ENCODE results near the gene GOLGA5.

- no peak for TF ChIP-seq POLR2A (IDR thresholded peaks at IDR 0.05; ENCODE audit: insufficient read depth in 1 of 2, low read depth in 2 of 2, low read length in 2 of 2)
- no peak for TF ChIP-seq CBFB (CRISPR knock-in tag; IDR thresholded peaks at IDR 0.05)
- TF ChIP-seq, protein P1, sequence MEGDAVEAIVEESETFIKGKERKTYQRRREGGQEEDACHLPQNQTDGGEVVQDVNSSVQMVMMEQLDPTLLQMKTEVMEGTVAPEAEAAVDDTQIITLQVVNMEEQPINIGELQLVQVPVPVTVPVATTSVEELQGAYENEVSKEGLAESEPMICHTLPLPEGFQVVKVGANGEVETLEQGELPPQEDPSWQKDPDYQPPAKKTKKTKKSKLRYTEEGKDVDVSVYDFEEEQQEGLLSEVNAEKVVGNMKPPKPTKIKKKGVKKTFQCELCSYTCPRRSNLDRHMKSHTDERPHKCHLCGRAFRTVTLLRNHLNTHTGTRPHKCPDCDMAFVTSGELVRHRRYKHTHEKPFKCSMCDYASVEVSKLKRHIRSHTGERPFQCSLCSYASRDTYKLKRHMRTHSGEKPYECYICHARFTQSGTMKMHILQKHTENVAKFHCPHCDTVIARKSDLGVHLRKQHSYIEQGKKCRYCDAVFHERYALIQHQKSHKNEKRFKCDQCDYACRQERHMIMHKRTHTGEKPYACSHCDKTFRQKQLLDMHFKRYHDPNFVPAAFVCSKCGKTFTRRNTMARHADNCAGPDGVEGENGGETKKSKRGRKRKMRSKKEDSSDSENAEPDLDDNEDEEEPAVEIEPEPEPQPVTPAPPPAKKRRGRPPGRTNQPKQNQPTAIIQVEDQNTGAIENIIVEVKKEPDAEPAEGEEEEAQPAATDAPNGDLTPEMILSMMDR (CRISPR knock-in tag; IDR thresholded peaks at IDR 0.05): no peak
- no peak for TF ChIP-seq NFIC (IDR thresholded peaks at IDR 0.05; ENCODE audit: low read length)
- TF ChIP-seq RXRB (CRISPR knock-in tag; IDR thresholded peaks at IDR 0.05; ENCODE audit: borderline replicate concordance): no peak
- TF ChIP-seq IKZF1 (IDR thresholded peaks at IDR 0.05): no peak
- TF ChIP-seq, protein P2, sequence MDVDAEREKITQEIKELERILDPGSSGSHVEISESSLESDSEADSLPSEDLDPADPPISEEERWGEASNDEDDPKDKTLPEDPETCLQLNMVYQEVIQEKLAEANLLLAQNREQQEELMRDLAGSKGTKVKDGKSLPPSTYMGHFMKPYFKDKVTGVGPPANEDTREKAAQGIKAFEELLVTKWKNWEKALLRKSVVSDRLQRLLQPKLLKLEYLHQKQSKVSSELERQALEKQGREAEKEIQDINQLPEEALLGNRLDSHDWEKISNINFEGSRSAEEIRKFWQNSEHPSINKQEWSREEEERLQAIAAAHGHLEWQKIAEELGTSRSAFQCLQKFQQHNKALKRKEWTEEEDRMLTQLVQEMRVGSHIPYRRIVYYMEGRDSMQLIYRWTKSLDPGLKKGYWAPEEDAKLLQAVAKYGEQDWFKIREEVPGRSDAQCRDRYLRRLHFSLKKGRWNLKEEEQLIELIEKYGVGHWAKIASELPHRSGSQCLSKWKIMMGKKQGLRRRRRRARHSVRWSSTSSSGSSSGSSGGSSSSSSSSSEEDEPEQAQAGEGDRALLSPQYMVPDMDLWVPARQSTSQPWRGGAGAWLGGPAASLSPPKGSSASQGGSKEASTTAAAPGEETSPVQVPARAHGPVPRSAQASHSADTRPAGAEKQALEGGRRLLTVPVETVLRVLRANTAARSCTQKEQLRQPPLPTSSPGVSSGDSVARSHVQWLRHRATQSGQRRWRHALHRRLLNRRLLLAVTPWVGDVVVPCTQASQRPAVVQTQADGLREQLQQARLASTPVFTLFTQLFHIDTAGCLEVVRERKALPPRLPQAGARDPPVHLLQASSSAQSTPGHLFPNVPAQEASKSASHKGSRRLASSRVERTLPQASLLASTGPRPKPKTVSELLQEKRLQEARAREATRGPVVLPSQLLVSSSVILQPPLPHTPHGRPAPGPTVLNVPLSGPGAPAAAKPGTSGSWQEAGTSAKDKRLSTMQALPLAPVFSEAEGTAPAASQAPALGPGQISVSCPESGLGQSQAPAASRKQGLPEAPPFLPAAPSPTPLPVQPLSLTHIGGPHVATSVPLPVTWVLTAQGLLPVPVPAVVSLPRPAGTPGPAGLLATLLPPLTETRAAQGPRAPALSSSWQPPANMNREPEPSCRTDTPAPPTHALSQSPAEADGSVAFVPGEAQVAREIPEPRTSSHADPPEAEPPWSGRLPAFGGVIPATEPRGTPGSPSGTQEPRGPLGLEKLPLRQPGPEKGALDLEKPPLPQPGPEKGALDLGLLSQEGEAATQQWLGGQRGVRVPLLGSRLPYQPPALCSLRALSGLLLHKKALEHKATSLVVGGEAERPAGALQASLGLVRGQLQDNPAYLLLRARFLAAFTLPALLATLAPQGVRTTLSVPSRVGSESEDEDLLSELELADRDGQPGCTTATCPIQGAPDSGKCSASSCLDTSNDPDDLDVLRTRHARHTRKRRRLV (CRISPR knock-in tag; IDR thresholded peaks at IDR 0.05): no peak
- no peak for TF ChIP-seq CREB3 (CRISPR knock-in tag; IDR thresholded peaks at IDR 0.05)
- TF ChIP-seq, protein P3, sequence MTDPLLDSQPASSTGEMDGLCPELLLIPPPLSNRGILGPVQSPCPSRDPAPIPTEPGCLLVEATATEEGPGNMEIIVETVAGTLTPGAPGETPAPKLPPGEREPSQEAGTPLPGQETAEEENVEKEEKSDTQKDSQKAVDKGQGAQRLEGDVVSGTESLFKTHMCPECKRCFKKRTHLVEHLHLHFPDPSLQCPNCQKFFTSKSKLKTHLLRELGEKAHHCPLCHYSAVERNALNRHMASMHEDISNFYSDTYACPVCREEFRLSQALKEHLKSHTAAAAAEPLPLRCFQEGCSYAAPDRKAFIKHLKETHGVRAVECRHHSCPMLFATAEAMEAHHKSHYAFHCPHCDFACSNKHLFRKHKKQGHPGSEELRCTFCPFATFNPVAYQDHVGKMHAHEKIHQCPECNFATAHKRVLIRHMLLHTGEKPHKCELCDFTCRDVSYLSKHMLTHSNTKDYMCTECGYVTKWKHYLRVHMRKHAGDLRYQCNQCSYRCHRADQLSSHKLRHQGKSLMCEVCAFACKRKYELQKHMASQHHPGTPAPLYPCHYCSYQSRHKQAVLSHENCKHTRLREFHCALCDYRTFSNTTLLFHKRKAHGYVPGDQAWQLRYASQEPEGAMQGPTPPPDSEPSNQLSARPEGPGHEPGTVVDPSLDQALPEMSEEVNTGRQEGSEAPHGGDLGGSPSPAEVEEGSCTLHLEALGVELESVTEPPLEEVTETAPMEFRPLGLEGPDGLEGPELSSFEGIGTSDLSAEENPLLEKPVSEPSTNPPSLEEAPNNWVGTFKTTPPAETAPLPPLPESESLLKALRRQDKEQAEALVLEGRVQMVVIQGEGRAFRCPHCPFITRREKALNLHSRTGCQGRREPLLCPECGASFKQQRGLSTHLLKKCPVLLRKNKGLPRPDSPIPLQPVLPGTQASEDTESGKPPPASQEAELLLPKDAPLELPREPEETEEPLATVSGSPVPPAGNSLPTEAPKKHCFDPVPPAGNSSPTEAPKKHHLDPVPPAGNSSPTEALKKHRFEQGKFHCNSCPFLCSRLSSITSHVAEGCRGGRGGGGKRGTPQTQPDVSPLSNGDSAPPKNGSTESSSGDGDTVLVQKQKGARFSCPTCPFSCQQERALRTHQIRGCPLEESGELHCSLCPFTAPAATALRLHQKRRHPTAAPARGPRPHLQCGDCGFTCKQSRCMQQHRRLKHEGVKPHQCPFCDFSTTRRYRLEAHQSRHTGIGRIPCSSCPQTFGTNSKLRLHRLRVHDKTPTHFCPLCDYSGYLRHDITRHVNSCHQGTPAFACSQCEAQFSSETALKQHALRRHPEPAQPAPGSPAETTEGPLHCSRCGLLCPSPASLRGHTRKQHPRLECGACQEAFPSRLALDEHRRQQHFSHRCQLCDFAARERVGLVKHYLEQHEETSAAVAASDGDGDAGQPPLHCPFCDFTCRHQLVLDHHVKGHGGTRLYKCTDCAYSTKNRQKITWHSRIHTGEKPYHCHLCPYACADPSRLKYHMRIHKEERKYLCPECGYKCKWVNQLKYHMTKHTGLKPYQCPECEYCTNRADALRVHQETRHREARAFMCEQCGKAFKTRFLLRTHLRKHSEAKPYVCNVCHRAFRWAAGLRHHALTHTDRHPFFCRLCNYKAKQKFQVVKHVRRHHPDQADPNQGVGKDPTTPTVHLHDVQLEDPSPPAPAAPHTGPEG (CRISPR knock-in tag; IDR thresholded peaks at IDR 0.05): no peak
Observed at GRCh38 chr14:92860049-92860840, 66.1 kb downstream of the GOLGA5 start.

Measured in HepG2 (cell line).